Activated CD4-positive, CD25-positive, alpha-beta regulatory T cell treated with anti-CD3 and anti-CD28 coated beads, Interleukin-2, amount 50 U/mL, for 16 hours (primary cell): Measurements from ENCODE around the gene DGKG.

Source experiments
- DNase-seq: peaks from one replicate; pipeline ENCODE4 v3.0.0-alpha.2; 2020; ENCODE audit warnings: low read depth, low spot score

The DGKG gene

GRCh38 chr3:186143250-186143649, 218.8 kb downstream of the DGKG start:
- DNase-seq, result no peak

GRCh38 chr3:186142393-186142932, 219.6 kb downstream of the DGKG start:
- no peak for DNase-seq

- DNase-seq, result no peak
Measured at GRCh38 chr3:186141790-186142189, 220.2 kb downstream of the DGKG start.

- no peak for DNase-seq
Measured at GRCh38 chr3:186138272-186138981, 223.6 kb downstream of the DGKG start.

- DNase-seq, result no peak
Measured at GRCh38 chr3:186137051-186137685, 224.9 kb downstream of the DGKG start.

GRCh38 chr3:186133980-186134379, 228.1 kb downstream of the DGKG start:
- no peak for DNase-seq

GRCh38 chr3:186132487-186132886, 229.5 kb downstream of the DGKG start:
- no peak for DNase-seq

- DNase-seq, result no peak
Measured at GRCh38 chr3:186129206-186129605, 232.8 kb downstream of the DGKG start.

GRCh38 chr3:186128158-186128557, 233.9 kb downstream of the DGKG start:
- DNase-seq, result no peak

- DNase-seq, result no peak
Measured at GRCh38 chr3:186127463-186127862, 234.6 kb downstream of the DGKG start.

GRCh38 chr3:186125118-186125517, 236.9 kb downstream of the DGKG start:
- DNase-seq, result no peak

GRCh38 chr3:186124592-186124991, 237.4 kb downstream of the DGKG start:
- DNase-seq, result no peak

GRCh38 chr3:186123012-186123411, 239.0 kb downstream of the DGKG start:
- no peak for DNase-seq

- no peak for DNase-seq
Measured at GRCh38 chr3:186121968-186122367, 240.1 kb downstream of the DGKG start.

GRCh38 chr3:186121278-186121677, 240.8 kb downstream of the DGKG start:
- no peak for DNase-seq

GRCh38 chr3:186119499-186119898, 242.5 kb downstream of the DGKG start:
- no peak for DNase-seq

- DNase-seq, result no peak
Measured at GRCh38 chr3:186118692-186119091, 243.3 kb downstream of the DGKG start.

- no peak for DNase-seq
Measured at GRCh38 chr3:186117521-186118134, 244.4 kb downstream of the DGKG start.

GRCh38 chr3:186115239-186115996, 246.6 kb downstream of the DGKG start:
- no peak for DNase-seq

GRCh38 chr3:186110975-186111974, 250.8 kb downstream of the DGKG start:
- no peak for DNase-seq
